Measurements from ENCODE around the gene MYMX.

The MYMX gene

GRCh38 chr6:44250718-44251123 is 34.0 kb downstream of the MYMX start:
- DNase-seq (ENCODE audit: low read depth): no peak

GRCh38 chr6:44251576-44252524 is 35.1 kb downstream of the MYMX start:
- DNase-seq (ENCODE audit: low read depth): no peak

- peak; percentile 58 for DNase-seq (ENCODE audit: low read depth)
Measured at GRCh38 chr6:44253307-44254101, 36.8 kb downstream of the MYMX start.

GRCh38 chr6:44254191-44255104 is 37.7 kb downstream of the MYMX start:
- no peak for DNase-seq (ENCODE audit: low read depth)

- DNase-seq (ENCODE audit: low read depth): no peak
Measured at GRCh38 chr6:44255105-44255808, 38.5 kb downstream of the MYMX start.

GRCh38 chr6:44255871-44256774 is 39.4 kb downstream of the MYMX start:
- no peak for DNase-seq (ENCODE audit: low read depth)

- no peak for DNase-seq (ENCODE audit: low read depth)
Measured at GRCh38 chr6:44256775-44257024, 40.0 kb downstream of the MYMX start.

- peak; percentile 48 for DNase-seq (ENCODE audit: low read depth)
Measured at GRCh38 chr6:44257025-44257752, 40.5 kb downstream of the MYMX start, which contains the start of gene SLC35B2. Gene SLC35B2 (minus strand): TSS chr6:44257528. CDS start chr6:44257410, 118 bp downstream.

- DNase-seq (ENCODE audit: low read depth): no peak
Measured at GRCh38 chr6:44257753-44258324, 41.1 kb downstream of the MYMX start.

GRCh38 chr6:44258325-44258863 is 41.7 kb downstream of the MYMX start:
- DNase-seq (ENCODE audit: low read depth): no peak

- no peak for DNase-seq (ENCODE audit: low read depth)
Measured at GRCh38 chr6:44258921-44259320, 42.2 kb downstream of the MYMX start.

GRCh38 chr6:44260011-44260410 is 43.3 kb downstream of the MYMX start:
- no peak for DNase-seq (ENCODE audit: low read depth)

- no peak for DNase-seq (ENCODE audit: low read depth)
Measured at GRCh38 chr6:44260451-44261297, 43.9 kb downstream of the MYMX start.

- DNase-seq (ENCODE audit: low read depth): no peak
Measured at GRCh38 chr6:44261581-44261980, 44.9 kb downstream of the MYMX start.

- DNase-seq (ENCODE audit: low read depth): no peak
Measured at GRCh38 chr6:44262467-44263353, 46.0 kb downstream of the MYMX start.

- no peak for DNase-seq (ENCODE audit: low read depth)
Measured at GRCh38 chr6:44263354-44264100, 46.8 kb downstream of the MYMX start.

Measured in T follicular helper cell (primary cell).